ENCODE measurements around the gene BDNF.

DNA sequence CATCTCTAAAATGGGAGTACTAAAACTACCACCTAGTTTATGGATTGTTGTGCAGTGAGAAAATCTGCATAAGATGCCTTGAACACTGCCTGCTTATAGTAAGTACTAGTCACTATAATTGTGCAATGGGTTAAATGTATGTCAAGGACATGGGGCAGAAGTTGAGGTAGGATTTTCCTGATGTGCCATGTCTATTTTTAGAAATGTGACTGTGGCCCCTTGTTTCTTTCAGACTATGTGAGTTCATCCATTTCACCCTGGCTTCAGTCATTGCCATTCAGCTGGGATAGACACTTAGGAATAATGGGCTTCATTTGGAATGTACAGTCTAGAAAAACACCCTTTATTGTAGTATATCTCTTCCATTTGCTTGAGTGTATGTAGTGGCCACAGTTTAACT is 51.4 kb downstream of the BDNF start:
- TF ChIP-seq, protein P1, sequence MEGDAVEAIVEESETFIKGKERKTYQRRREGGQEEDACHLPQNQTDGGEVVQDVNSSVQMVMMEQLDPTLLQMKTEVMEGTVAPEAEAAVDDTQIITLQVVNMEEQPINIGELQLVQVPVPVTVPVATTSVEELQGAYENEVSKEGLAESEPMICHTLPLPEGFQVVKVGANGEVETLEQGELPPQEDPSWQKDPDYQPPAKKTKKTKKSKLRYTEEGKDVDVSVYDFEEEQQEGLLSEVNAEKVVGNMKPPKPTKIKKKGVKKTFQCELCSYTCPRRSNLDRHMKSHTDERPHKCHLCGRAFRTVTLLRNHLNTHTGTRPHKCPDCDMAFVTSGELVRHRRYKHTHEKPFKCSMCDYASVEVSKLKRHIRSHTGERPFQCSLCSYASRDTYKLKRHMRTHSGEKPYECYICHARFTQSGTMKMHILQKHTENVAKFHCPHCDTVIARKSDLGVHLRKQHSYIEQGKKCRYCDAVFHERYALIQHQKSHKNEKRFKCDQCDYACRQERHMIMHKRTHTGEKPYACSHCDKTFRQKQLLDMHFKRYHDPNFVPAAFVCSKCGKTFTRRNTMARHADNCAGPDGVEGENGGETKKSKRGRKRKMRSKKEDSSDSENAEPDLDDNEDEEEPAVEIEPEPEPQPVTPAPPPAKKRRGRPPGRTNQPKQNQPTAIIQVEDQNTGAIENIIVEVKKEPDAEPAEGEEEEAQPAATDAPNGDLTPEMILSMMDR (IDR thresholded peaks at IDR 0.05) = no peak
- TF ChIP-seq POLR2A (IDR thresholded peaks at IDR 0.05) = no peak
- no peak for TF ChIP-seq EP300 (IDR thresholded peaks at IDR 0.05)
